ENCODE data around the gene SMARCD1.

SMARCD1 gene

GRCh38 chr12:50058743-50059312 is 26.3 kb upstream of the SMARCD1 start:
- H3K9me3 ChIP-seq (replicated peaks; ENCODE audit: insufficient read depth, low read length), result no peaks in the 10 kb centered on the region
- no peak for DNase-seq
- no peak overlapping the region for H2AFZ ChIP-seq (ENCODE audit: low read length)
- H4K20me1 ChIP-seq (ENCODE audit: insufficient read depth, low read length), result 0 out of 2 replicates have a peak, but pooled peaks cover 3% of the 10 kb centered on the region
- H3K9ac ChIP-seq (ENCODE audit: low read length), result no peak overlapping the region
- no peak overlapping the region for H3K4me3 ChIP-seq (ENCODE audit: low read length)
- H3K27ac ChIP-seq (ENCODE audit: low read length), result no peak overlapping the region
- H3K9me2 ChIP-seq (replicated peaks; ENCODE audit: insufficient read depth, low read length), result no peaks in the 10 kb centered on the region
- peaks cover 22% of the 10 kb centered on the region for H3K27me3 ChIP-seq (replicated peaks; ENCODE audit: insufficient read depth, low read length)
- H3K4me1 ChIP-seq (ENCODE audit: low read length), result peaks cover 4% of the 10 kb centered on the region; the same call in 1 of the 2 replicates
- TF ChIP-seq EZH2phosphoT487 (IDR thresholded peaks at IDR 0.05; ENCODE audit: low read length) (no peak), EZH2 (optimal IDR thresholded peaks at IDR 0.05; ENCODE audit: low read depth, low read length) (no peak), CTCF (IDR thresholded peaks at IDR 0.05; ENCODE audit: low read length) (no peak)
- no peaks in the 10 kb centered on the region for H3K36me3 ChIP-seq (replicated peaks; ENCODE audit: insufficient read depth, low read length)
- no peak overlapping the region for H3K4me2 ChIP-seq (ENCODE audit: low read depth, low read length)
- H3F3A ChIP-seq (ENCODE audit: insufficient read depth, low read length), result no peaks in the 10 kb centered on the region
- no peaks in the 10 kb centered on the region for H3K79me2 ChIP-seq (ENCODE audit: low read length)

GRCh38 chr12:50059440-50060119 is 25.6 kb upstream of the SMARCD1 start:
- H3K4me2 ChIP-seq (ENCODE audit: low read depth, low read length), result no peak overlapping the region
- no peak overlapping the region for H3K27ac ChIP-seq (ENCODE audit: low read length)
- no peak for DNase-seq
- H3K79me2 ChIP-seq (ENCODE audit: low read length), result no peaks in the 10 kb centered on the region
- peaks cover 4% of the 10 kb centered on the region; the same call in 1 of the 2 replicates for H3K4me1 ChIP-seq (ENCODE audit: low read length)
- no peaks in the 10 kb centered on the region for H3K9me3 ChIP-seq (replicated peaks; ENCODE audit: insufficient read depth, low read length)
- no peak overlapping the region for H3K9ac ChIP-seq (ENCODE audit: low read length)
- H3F3A ChIP-seq (ENCODE audit: insufficient read depth, low read length), result no peaks in the 10 kb centered on the region
- H2AFZ ChIP-seq (ENCODE audit: low read length), result no peak overlapping the region
- peaks cover 22% of the 10 kb centered on the region for H3K27me3 ChIP-seq (replicated peaks; ENCODE audit: insufficient read depth, low read length)
- no peaks in the 10 kb centered on the region for H3K36me3 ChIP-seq (replicated peaks; ENCODE audit: insufficient read depth, low read length)
- H3K4me3 ChIP-seq (ENCODE audit: low read length), result no peak overlapping the region
- no peaks in the 10 kb centered on the region for H3K9me2 ChIP-seq (replicated peaks; ENCODE audit: insufficient read depth, low read length)
- TF ChIP-seq EZH2phosphoT487 (IDR thresholded peaks at IDR 0.05; ENCODE audit: low read length) (no peak), EZH2 (optimal IDR thresholded peaks at IDR 0.05; ENCODE audit: low read depth, low read length) (no peak), CTCF (IDR thresholded peaks at IDR 0.05; ENCODE audit: low read length) (no peak)
- 0 out of 2 replicates have a peak, but pooled peaks cover 3% of the 10 kb centered on the region for H4K20me1 ChIP-seq (ENCODE audit: insufficient read depth, low read length)

GRCh38 chr12:50060120-50060468 is 25.0 kb upstream of the SMARCD1 start:
- Histone ChIP-seq H3K4me2 (ENCODE audit: low read depth, low read length) (no peak overlapping the region), H3K79me2 (ENCODE audit: low read length) (no peaks in the 10 kb centered on the region), H3F3A (ENCODE audit: insufficient read depth, low read length) (no peaks in the 10 kb centered on the region), H3K27ac (ENCODE audit: low read length) (no peak overlapping the region), H3K9ac (ENCODE audit: low read length) (no peak overlapping the region), H3K36me3 (replicated peaks; ENCODE audit: insufficient read depth, low read length) (no peaks in the 10 kb centered on the region), H3K4me1 (ENCODE audit: low read length) (peaks cover 4% of the 10 kb centered on the region; the same call in 1 of the 2 replicates), H4K20me1 (ENCODE audit: insufficient read depth, low read length) (0 out of 2 replicates have a peak, but pooled peaks cover 3% of the 10 kb centered on the region), H3K27me3 (replicated peaks; ENCODE audit: insufficient read depth, low read length) (peaks cover 22% of the 10 kb centered on the region), H3K9me2 (replicated peaks; ENCODE audit: insufficient read depth, low read length) (no peaks in the 10 kb centered on the region), H3K9me3 (replicated peaks; ENCODE audit: insufficient read depth, low read length) (no peaks in the 10 kb centered on the region), H2AFZ (ENCODE audit: low read length) (no peak overlapping the region), H3K4me3 (ENCODE audit: low read length) (no peak overlapping the region)
- TF ChIP-seq EZH2 (optimal IDR thresholded peaks at IDR 0.05; ENCODE audit: low read depth, low read length) (no peak), EZH2phosphoT487 (IDR thresholded peaks at IDR 0.05; ENCODE audit: low read length) (no peak), CTCF (IDR thresholded peaks at IDR 0.05; ENCODE audit: low read length) (no peak)
- DNase-seq, result no peak

Data from MM.1S (cell line).